Measurements from ENCODE around the gene CPD.

CPD gene

GRCh38 chr17:30366536-30366935, 12.2 kb upstream of the CPD start:
- no peak for TF ChIP-seq CTCF (IDR thresholded peaks at IDR 0.05; ENCODE audit: low read depth, low read length)
- peak in 1 of 2 donors; percentile 60 for DNase-seq (ENCODE audit: low read depth in 2 of 2)
- H3K4me3 ChIP-seq (replicated peaks in 1 of 2; ENCODE audit: low read depth in 2 of 2, low read length in 2 of 2): no peak overlapping the region

GRCh38 chr17:30368912-30369720, 9.6 kb upstream of the CPD start:
- no peak for DNase-seq (ENCODE audit: low read depth in 2 of 2)
- TF ChIP-seq CTCF (IDR thresholded peaks at IDR 0.05; ENCODE audit: low read depth, low read length): no peak
- no peak overlapping the region for H3K4me3 ChIP-seq (replicated peaks in 1 of 2; ENCODE audit: low read depth in 2 of 2, low read length in 2 of 2)

GRCh38 chr17:30369995-30370394, 8.7 kb upstream of the CPD start:
- peak in 1 of 2 donors; percentile 33 for DNase-seq (ENCODE audit: low read depth in 2 of 2)
- no peak for TF ChIP-seq CTCF (IDR thresholded peaks at IDR 0.05; ENCODE audit: low read depth, low read length)
- H3K4me3 ChIP-seq (replicated peaks in 1 of 2; ENCODE audit: low read depth in 2 of 2, low read length in 2 of 2): no peak overlapping the region

GRCh38 chr17:30372755-30373154, 6.0 kb upstream of the CPD start:
- H3K4me3 ChIP-seq (replicated peaks in 1 of 2; ENCODE audit: low read depth in 2 of 2, low read length in 2 of 2): no peak overlapping the region
- TF ChIP-seq CTCF (IDR thresholded peaks at IDR 0.05; ENCODE audit: low read depth, low read length): no peak
- DNase-seq (ENCODE audit: low read depth in 2 of 2): peak in 1 of 2 donors; percentile 55

GRCh38 chr17:30375661-30376060, 3.1 kb upstream of the CPD start:
- DNase-seq (ENCODE audit: low read depth in 2 of 2): peak; percentile 33 to 35
- H3K4me3 ChIP-seq (replicated peaks in 1 of 2; ENCODE audit: low read depth in 2 of 2, low read length in 2 of 2): no peak overlapping the region
- TF ChIP-seq CTCF (IDR thresholded peaks at IDR 0.05; ENCODE audit: low read depth, low read length): no peak

GRCh38 chr17:30376621-30377452, 1.9 kb upstream of the CPD start:
- DNase-seq (ENCODE audit: low read depth in 2 of 2): peak; percentile 89 to 95
- H3K4me3 ChIP-seq (replicated peaks in 1 of 2; ENCODE audit: low read depth in 2 of 2, low read length in 2 of 2): no peak overlapping the region
- no peak for TF ChIP-seq CTCF (IDR thresholded peaks at IDR 0.05; ENCODE audit: low read depth, low read length)

Measured in cardiac fibroblast (primary cell).